ENCODE results near the gene SLC16A2.

- TF ChIP-seq GATA3 (IDR thresholded peaks at IDR 0.05; ENCODE audit: low read depth, low read length) (no peak), GATA2 (IDR thresholded peaks at IDR 0.05; ENCODE audit: low read depth, low read length) (no peak)
Measured at GRCh38 chrX:74506317-74507115, 85.2 kb downstream of the SLC16A2 start.

All from SH-SY5Y (cell line).